Tibial nerve (tissue), 4 donors: ENCODE measurements around the gene MYLIP.

Source experiments
- EP300 ChIP-seq, 2 donors: sonication (generic); formaldehyde crosslinking; IDR thresholded peaks; one replicate each; pipeline ENCODE4 v1.6.1; 2017; ENCODE audit warnings: antibody characterized with exemption in 2 of 2, mild to moderate bottlenecking in 1 of 2
- POLR2A ChIP-seq, 2 donors: fragments of 450-650 bp; IDR thresholded peaks; one replicate each; pipeline ENCODE4 v1.6.1; 2017; ENCODE audit warnings: antibody characterized with exemption in 2 of 2, mild to moderate bottlenecking in 2 of 2, moderate library complexity in 2 of 2
- TF ChIP-seq, protein P1 (sequence below), 5 experiments: fragments of 200-600 bp in 3 of 5; fragments of 450-650 bp in 2 of 5; sonication (generic) in 3 of 5; IDR thresholded peaks; one replicate each; pipeline ENCODE4 v1.5.1; 2016 to 2019; ENCODE audit warnings: antibody characterized with exemption in 5 of 5, mild to moderate bottlenecking in 3 of 5, moderate library complexity in 2 of 5

DNA sequence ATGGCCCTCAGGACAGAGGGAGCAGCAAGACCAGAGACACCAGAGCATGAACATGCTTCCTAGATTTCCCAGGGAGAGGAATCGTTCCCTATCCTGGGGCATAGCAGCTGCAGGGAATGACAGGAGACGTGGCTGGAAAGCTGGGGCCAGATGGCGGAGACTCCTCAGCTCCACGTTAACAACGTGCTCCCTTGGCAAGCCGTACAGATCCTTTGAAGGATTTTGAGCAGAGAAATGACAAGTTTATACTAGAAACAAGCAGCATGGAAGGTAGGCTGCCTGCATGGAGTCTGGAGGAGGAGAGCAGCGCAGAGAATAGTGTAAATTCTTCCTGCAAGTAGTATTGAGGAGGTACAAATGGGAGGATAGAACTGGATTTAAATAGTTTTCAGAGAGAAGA lies 11.7 kb downstream of the MYLIP start:
- TF ChIP-seq, protein P1, sequence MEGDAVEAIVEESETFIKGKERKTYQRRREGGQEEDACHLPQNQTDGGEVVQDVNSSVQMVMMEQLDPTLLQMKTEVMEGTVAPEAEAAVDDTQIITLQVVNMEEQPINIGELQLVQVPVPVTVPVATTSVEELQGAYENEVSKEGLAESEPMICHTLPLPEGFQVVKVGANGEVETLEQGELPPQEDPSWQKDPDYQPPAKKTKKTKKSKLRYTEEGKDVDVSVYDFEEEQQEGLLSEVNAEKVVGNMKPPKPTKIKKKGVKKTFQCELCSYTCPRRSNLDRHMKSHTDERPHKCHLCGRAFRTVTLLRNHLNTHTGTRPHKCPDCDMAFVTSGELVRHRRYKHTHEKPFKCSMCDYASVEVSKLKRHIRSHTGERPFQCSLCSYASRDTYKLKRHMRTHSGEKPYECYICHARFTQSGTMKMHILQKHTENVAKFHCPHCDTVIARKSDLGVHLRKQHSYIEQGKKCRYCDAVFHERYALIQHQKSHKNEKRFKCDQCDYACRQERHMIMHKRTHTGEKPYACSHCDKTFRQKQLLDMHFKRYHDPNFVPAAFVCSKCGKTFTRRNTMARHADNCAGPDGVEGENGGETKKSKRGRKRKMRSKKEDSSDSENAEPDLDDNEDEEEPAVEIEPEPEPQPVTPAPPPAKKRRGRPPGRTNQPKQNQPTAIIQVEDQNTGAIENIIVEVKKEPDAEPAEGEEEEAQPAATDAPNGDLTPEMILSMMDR (IDR thresholded peaks at IDR 0.05) = no peak
- TF ChIP-seq EP300 (IDR thresholded peaks at IDR 0.05) = no peak
- TF ChIP-seq POLR2A (IDR thresholded peaks at IDR 0.05) = no peak
